ENCODE results near the gene TAF1B.

DNA sequence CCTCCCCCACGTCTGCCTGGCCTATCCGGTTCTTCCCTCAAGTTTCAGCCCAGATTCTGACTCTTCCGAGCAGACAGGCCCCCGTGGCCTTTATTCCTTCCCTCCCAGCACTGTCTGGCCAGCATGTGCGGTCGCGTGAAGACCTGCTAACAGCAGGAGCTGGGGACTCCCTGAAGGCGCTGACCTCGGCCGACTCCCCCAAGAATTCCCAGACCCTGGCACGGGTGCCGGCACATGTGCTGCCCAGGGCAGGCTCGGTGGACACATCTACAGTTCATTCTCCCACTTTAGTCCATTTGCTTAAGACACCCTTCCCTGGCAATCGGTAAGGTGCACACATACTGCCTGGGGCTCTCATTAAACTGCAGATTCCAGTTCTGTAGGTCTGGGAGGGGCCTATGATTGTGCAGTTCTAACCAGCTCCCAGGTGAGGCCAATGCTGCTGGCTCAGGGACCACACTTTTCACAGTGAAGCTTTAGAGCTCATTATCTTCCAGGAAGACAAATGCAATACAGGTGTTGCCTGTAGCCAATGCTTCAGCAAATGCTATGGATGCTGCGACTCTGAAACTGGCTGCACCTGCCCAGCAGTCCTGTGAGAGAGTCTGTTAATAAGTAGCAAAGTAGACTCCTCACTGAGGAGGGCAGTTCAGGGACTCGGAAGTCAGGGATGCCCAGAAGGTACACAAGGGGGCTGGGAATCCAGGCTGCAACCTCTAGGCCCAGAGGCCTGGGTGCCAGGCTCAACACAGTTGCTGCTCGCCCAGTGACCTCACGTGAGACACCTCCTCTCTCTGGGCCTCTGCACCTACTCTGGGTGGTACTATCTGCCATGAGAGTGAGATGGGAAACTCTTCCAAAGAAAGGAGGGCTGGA is 45.4 kb upstream of the TAF1B start:
- TF ChIP-seq, protein P1, sequence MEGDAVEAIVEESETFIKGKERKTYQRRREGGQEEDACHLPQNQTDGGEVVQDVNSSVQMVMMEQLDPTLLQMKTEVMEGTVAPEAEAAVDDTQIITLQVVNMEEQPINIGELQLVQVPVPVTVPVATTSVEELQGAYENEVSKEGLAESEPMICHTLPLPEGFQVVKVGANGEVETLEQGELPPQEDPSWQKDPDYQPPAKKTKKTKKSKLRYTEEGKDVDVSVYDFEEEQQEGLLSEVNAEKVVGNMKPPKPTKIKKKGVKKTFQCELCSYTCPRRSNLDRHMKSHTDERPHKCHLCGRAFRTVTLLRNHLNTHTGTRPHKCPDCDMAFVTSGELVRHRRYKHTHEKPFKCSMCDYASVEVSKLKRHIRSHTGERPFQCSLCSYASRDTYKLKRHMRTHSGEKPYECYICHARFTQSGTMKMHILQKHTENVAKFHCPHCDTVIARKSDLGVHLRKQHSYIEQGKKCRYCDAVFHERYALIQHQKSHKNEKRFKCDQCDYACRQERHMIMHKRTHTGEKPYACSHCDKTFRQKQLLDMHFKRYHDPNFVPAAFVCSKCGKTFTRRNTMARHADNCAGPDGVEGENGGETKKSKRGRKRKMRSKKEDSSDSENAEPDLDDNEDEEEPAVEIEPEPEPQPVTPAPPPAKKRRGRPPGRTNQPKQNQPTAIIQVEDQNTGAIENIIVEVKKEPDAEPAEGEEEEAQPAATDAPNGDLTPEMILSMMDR (conservative IDR thresholded peaks at IDR 0.05 in 1 of 2, IDR thresholded peaks at IDR 0.05 in 1 of 2; ENCODE audit: low read depth in 1 of 2, low read length in 2 of 2), result no peak
- no peak for TF ChIP-seq EZH2 (IDR thresholded peaks at IDR 0.05; ENCODE audit: low read length, missing control alignments)
